Activated CD8-positive, alpha-beta memory T cell treated with anti-CD3 and anti-CD28 coated beads for 24 hours (primary cell): ENCODE measurements around the gene CITED1.

ENCODE experiments used
- DNase-seq: peaks from one replicate; pipeline ENCODE4 v3.0.0-alpha.2; 2020

The CITED1 gene

DNA sequence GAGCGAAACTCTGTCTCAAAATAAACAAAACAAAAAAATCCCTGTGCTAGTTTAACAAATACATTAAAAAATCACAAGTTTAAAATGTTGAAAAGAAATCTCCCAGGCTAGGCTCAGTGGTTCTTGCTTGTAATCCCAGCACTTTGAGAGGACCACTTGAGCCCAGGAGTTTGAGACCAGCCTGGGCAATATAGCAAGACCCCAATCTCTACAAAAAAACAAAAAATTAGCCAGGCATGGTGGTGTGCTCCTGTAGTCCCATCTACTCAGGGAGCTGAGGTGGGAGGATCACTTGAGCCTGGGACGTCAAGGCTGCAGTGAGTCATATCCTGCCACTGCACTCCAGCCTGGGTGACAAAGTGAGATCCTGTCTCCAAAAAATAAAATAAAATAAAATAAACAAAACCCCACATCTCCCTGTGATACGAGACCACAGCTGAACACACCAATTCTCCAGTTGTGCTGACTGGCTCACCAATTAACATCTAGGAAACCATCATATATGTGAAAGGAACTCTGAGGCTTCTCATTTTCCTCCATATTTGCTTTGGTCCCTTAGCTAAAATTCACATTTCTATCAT is 36.0 kb downstream of the CITED1 start:
- no peak for DNase-seq

- DNase-seq, result no peak
Observed at GRCh38 chrX:72268597-72269365, 36.9 kb downstream of the CITED1 start.

GRCh38 chrX:72265263-72265662 is 40.5 kb downstream of the CITED1 start:
- no peak for DNase-seq

DNA sequence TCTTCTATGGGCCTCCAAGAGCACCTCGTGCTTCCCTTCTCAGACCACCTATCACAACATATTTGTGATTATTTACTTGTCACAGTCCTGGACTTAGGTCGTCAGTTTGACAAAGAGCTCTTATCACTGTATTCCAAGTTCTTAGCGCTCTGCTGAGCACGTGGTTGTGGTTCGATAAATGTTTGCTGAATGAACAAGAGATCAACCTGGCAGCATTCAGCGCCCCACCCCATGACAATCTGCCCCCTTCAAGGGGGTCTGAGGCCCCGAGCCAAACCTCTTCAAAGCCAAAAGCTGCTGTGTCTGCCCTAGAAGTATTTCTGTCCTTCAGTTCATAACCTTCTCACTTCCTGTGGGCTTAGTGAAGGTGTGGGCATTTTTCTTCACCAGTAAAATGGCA is 43.6 kb downstream of the CITED1 start:
- no peak for DNase-seq

- DNase-seq, result no peak
Observed at GRCh38 chrX:72260448-72260847, 45.3 kb downstream of the CITED1 start.

DNA sequence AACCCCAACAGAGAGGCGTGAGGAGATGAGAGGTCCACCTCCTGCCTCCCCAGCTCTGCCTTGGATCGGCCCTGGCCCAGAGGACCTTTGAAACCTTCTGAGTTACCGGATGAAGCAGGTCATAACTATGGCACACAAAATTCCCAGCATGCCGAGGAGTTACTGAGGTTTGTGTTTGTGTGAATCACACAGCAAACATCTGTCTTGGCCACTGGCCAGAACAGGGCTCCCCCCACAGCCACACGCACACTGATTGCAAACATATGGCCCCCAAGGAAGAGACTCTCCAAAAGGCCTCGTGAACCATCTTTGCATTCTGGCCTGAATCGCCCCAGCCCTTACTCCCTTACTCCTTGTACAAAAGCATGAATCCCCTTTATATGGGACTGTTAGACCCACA is 47.5 kb downstream of the CITED1 start:
- DNase-seq, result no peak

DNA sequence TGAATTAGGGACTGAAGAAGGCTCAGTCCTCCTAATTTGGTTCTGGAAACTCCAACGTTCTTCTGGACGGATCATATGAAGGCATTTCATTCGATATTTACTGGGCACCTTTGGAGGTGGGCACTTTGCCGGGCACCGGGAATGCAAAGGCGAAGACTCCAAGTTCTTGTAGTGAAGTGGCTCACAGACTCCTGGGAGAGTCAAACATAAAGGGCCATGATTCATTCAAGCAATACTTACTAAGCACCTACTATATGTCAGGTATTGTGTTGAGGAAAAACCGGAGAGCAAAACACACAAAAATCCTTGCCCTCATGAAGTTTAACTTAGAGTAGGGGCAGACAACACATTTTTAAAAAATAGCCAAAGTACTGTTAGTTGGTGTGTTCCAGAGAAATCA is 49.9 kb downstream of the CITED1 start:
- no peak for DNase-seq

- no peak for DNase-seq
Observed at GRCh38 chrX:72255445-72255844, 50.3 kb downstream of the CITED1 start.

GRCh38 chrX:72254816-72255215 is 50.9 kb downstream of the CITED1 start:
- no peak for DNase-seq

DNA sequence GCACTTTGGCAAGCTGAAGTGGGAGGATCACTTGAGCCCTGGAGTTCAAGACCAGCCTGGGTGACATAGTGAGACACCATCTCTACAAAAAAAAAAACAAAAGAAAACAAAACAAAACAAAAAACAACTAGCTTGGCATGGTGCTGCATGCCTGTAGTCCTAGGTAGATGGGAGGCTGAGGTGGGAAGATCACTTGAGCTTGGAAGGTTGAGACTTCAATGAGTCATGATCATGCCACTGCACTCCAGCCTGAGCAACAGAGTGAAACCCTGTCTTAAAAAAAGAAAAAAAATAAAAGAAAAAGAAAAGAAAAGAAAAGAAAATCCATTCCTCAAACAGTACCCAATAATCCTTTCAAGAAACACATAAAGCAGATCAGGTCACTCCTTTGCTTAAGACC is 52.0 kb downstream of the CITED1 start:
- DNase-seq, result no peak
